ENCODE measurements around the gene FLOT2. TPM values are rescaled to one million over a fixed set of nuclear protein-coding genes. Genes with fewer than 3 reads are reported as not detected.

Gene FLOT2
- total and polyA plus RNA-seq, 2 of the 8 experiments (the other 6 are each of a cell fraction or from before 2014, with no cell fraction given) = 116 to 189 TPM

DNA sequence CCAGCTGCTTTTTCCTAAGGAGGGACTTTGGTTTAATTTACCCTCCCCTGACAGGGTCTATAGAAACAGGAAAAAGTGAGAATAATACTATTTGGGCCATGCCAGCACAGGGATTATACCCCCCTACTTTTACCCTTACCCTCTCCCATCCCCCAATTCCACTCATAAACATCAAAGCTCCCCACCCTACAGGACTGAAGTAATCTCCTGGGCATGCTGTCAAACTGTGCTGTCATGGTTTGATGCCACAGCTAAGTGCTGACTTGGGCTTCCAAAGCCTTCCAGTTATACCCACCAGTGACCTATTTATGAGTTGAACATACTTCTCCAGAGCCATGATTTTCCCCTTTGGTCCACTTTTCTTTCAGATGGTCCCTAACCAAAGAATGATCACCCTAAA is 41.0 kb upstream of the FLOT2 start (continued):
- TF ChIP-seq, protein P1, sequence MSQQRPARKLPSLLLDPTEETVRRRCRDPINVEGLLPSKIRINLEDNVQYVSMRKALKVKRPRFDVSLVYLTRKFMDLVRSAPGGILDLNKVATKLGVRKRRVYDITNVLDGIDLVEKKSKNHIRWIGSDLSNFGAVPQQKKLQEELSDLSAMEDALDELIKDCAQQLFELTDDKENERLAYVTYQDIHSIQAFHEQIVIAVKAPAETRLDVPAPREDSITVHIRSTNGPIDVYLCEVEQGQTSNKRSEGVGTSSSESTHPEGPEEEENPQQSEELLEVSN (IDR thresholded peaks at IDR 0.05) = no peak
- TF ChIP-seq ZNF274 (IDR thresholded peaks at IDR 0.05; ENCODE audit: borderline replicate concordance, extremely low read depth, low read length) = no peak

Measured in H1 (cell line).